ENCODE measurements around the gene NUDT8. TPM values are rescaled to one million over a fixed set of nuclear protein-coding genes. Genes with fewer than 3 reads are reported as not detected.

Gene NUDT8
- total and polyA plus RNA-seq, 2 donors (not counting 1 experiment from before 2014, with no cell fraction given), result 6.9 to 7.1 TPM

GRCh38 chr11:67646535-67647336 lies 17.0 kb upstream of the NUDT8 start:
- H3K4me3 Mint-ChIP-seq, result peak overlapping the region; percentile 68
- no peaks in the 10 kb centered on the region for H3K36me3 ChIP-seq (replicated peaks in 1 of 2; ENCODE audit: control extremely low read depth in 1 of 2, control insufficient read depth in 1 of 2, extremely low read depth in 1 of 2, insufficient read depth in 2 of 2, low read length in 1 of 2)
- H2AFZ ChIP-seq (ENCODE audit: insufficient read depth, low read depth, low read length, poor library complexity, severe bottlenecking), result no peak overlapping the region
- H3K9me3 ChIP-seq (ENCODE audit: control extremely low read depth in 1 of 3, control insufficient read depth in 2 of 3, insufficient read depth in 1 of 3, low read length in 2 of 3), result peaks cover 0 to 41% (median 5%) of the 10 kb centered on the region in 3 donors
- WGBS (ENCODE audit: insufficient coverage), result 3% methylated on average over 24 of the region's 24 CpGs
- ATAC-seq (ENCODE audit: low read depth) (peak; percentile 60), DNase-seq (peak; percentile 88)
- H3K4me1 Mint-ChIP-seq, result peaks cover 62% of the 10 kb centered on the region
- H3K4me3 ChIP-seq (ENCODE audit: control extremely low read depth in 1 of 5, extremely low read depth in 1 of 5, insufficient read depth in 1 of 5, low read depth in 2 of 5, low read length in 4 of 5), result peak overlapping the region in 4 of 5 experiments; percentile 3 to 53 (median 19)
- H3K27me3 Mint-ChIP-seq, result no peaks in the 10 kb centered on the region
- peak overlapping the region; percentile 74 for H3K27ac Mint-ChIP-seq
- H3K4me1 ChIP-seq (ENCODE audit: control insufficient read depth in 2 of 2, insufficient read depth in 2 of 2, low read length in 2 of 2), result peaks cover 66 to 72% of the 10 kb centered on the region in 2 donors
- no peak overlapping the region for H3K27ac ChIP-seq (ENCODE audit: low read length in 2 of 2)
- intact Hi-C loops (cut with micrococcal nuclease), result loop anchor here (5.0 kb wide), 1 partner anchor 34 kb away; no protein-coding TSS in a partner anchor
- H4K20me1 ChIP-seq (ENCODE audit: control insufficient read depth, insufficient read depth, low read length, poor library complexity, severe bottlenecking), result no peaks in the 10 kb centered on the region
- H3K9ac ChIP-seq (ENCODE audit: low read length), result peak overlapping the region; percentile 27
- H3K79me2 ChIP-seq (ENCODE audit: control insufficient read depth, insufficient read depth, low read length), result no peaks in the 10 kb centered on the region
- CTCF ChIA-PET, result interaction anchor here (1.0 to 9.2 kb wide), 6 partner anchors 10 to 75 kb away, joined by 4 to 149 read pairs (median 31); partner anchors contain the start of gene NUDT8
- POLR2A ChIA-PET, result interaction anchor here (0.7 to 1.3 kb wide), 4 partner anchors 17 to 158 kb away, joined by 3 to 17 read pairs (median 4); partner anchors contain the start of gene NUDT8
- H3K4me2 ChIP-seq (replicated peaks; ENCODE audit: low read depth, low read length, poor library complexity, severe bottlenecking), result peak overlapping the region; percentile 79
- TF ChIP-seq EZH2 (IDR thresholded peaks at IDR 0.05; ENCODE audit: borderline replicate concordance, insufficient read depth, low read depth, low read length, poor library complexity, severe bottlenecking) (no peak), CTCF (IDR thresholded peaks at IDR 0.05) (no peak)
- no peaks in the 10 kb centered on the region for H3K9me3 Mint-ChIP-seq (ENCODE audit: insufficient read depth)
- H3K27me3 ChIP-seq (replicated peaks in 1 of 4; ENCODE audit: control extremely low read depth in 1 of 4, control insufficient read depth in 3 of 4, insufficient read depth in 4 of 4, low read length in 3 of 4), result peaks cover 0 to 5% (median 0%) of the 10 kb centered on the region in 4 experiments

Data from B cell (primary cell).